Measurements from ENCODE around the gene CPNE4. TPM values are rescaled to one million over a fixed set of nuclear protein-coding genes. Genes with fewer than 3 reads are reported as not detected.

CPNE4 gene
- total and polyA plus RNA-seq, 9 of the 15 experiments (the other 6 are each of a cell fraction or from before 2014, with no cell fraction given) = not detected

- DNase-seq (ENCODE audit: extremely low read depth in 1 of 4, low spot score in 3 of 4) (no peak), ATAC-seq (no peak), FAIRE-seq (no peak)
- intact Hi-C loops (cut with micrococcal nuclease) (no loop called here), in situ Hi-C loops (cut with MboI) (no loop called here)
- TF ChIP-seq ZNF23 (CRISPR knock-in tag; IDR thresholded peaks at IDR 0.05) = no peak
- TF ChIP-seq TCF7 (IDR thresholded peaks at IDR 0.05; ENCODE audit: borderline replicate concordance) = no peak
- CTCF ChIA-PET (ENCODE audit: low intra/inter-chr PET ratio) = no interaction called here
- H3K9me1 ChIP-seq (ENCODE audit: control insufficient read depth, insufficient read depth, low read length) = no peaks in the 10 kb centered on the region
- H3K4me1 ChIP-seq (replicated peaks in 1 of 2; ENCODE audit: control insufficient read depth in 2 of 2, insufficient read depth in 2 of 2, low read length in 2 of 2) = no peaks in the 10 kb centered on the region
- no peak overlapping the region for H3K9ac ChIP-seq (ENCODE audit: insufficient read depth in 1 of 2, low read depth in 2 of 2, low read length in 2 of 2)
- no peaks in the 10 kb centered on the region for H4K20me1 ChIP-seq (replicated peaks; ENCODE audit: control insufficient read depth, insufficient read depth, low read length)
- no peaks in the 10 kb centered on the region for H3K36me3 ChIP-seq (ENCODE audit: control insufficient read depth, insufficient read depth, low read length)
- 0% methylated on average over 1 of the region's 1 CpG for WGBS (ENCODE audit: insufficient coverage, low coverage, missing lambda C conversion rate)
- no TSS peak for BruUV-seq (replicated peaks)
- no peak overlapping the region for H3K4me3 ChIP-seq
- no peaks in the 10 kb centered on the region for H3K27me3 ChIP-seq (ENCODE audit: control insufficient read depth in 2 of 2, insufficient read depth in 2 of 2, low read length in 2 of 2)
- H3K4me2 ChIP-seq (ENCODE audit: insufficient read depth, low read length) = no peak overlapping the region
- no peak overlapping the region for H2AFZ ChIP-seq (ENCODE audit: low read depth, low read length)
- POLR2A ChIA-PET = no interaction called here
- no peaks in the 10 kb centered on the region for H3K9me3 ChIP-seq (replicated peaks; ENCODE audit: control insufficient read depth, insufficient read depth, low read depth, low read length)
- no peaks in the 10 kb centered on the region for H3K79me2 ChIP-seq (ENCODE audit: control insufficient read depth, insufficient read depth, low read length)
- H3K27ac ChIP-seq (ENCODE audit: extremely low read depth, low read depth, low read length) = no peak overlapping the region
Observed at GRCh38 chr3:131608296-131608695, 426.5 kb downstream of the CPNE4 start.

GRCh38 chr3:131605916-131606315, 428.9 kb downstream of the CPNE4 start:
- Histone ChIP-seq H3K4me1 (replicated peaks in 1 of 2; ENCODE audit: control insufficient read depth in 2 of 2, insufficient read depth in 2 of 2, low read length in 2 of 2) (no peaks in the 10 kb centered on the region), H2AFZ (ENCODE audit: low read depth, low read length) (no peak overlapping the region), H3K27me3 (ENCODE audit: control insufficient read depth in 2 of 2, insufficient read depth in 2 of 2, low read length in 2 of 2) (no peaks in the 10 kb centered on the region), H3K36me3 (ENCODE audit: control insufficient read depth, insufficient read depth, low read length) (no peaks in the 10 kb centered on the region), H3K9ac (ENCODE audit: insufficient read depth in 1 of 2, low read depth in 2 of 2, low read length in 2 of 2) (no peak overlapping the region), H4K20me1 (replicated peaks; ENCODE audit: control insufficient read depth, insufficient read depth, low read length) (no peaks in the 10 kb centered on the region), H3K9me3 (replicated peaks; ENCODE audit: control insufficient read depth, insufficient read depth, low read depth, low read length) (no peaks in the 10 kb centered on the region), H3K27ac (ENCODE audit: extremely low read depth, low read depth, low read length) (no peak overlapping the region), H3K4me2 (ENCODE audit: insufficient read depth, low read length) (no peak overlapping the region), H3K9me1 (ENCODE audit: control insufficient read depth, insufficient read depth, low read length) (no peaks in the 10 kb centered on the region), H3K4me3 (no peak overlapping the region), H3K79me2 (ENCODE audit: control insufficient read depth, insufficient read depth, low read length) (no peaks in the 10 kb centered on the region)
- intact Hi-C loops (cut with micrococcal nuclease) (no loop called here), in situ Hi-C loops (cut with MboI) (no loop called here)
- ATAC-seq = no peak
- no peak for TF ChIP-seq ARID1B (IDR thresholded peaks at IDR 0.05)
- TF ChIP-seq CBFA2T2 (conservative IDR thresholded peaks at IDR 0.05) = no peak
- TF ChIP-seq ZNF175 (CRISPR knock-in tag; IDR thresholded peaks at IDR 0.05; ENCODE audit: low read depth) = no peak
- ChIA-PET CTCF (ENCODE audit: low intra/inter-chr PET ratio) (no interaction called here), POLR2A (no interaction called here)
- 0% methylated on average over 1 of the region's 2 CpGs for WGBS (ENCODE audit: insufficient coverage, low coverage, missing lambda C conversion rate)
- no peak for FAIRE-seq
- BruUV-seq (replicated peaks) = no TSS peak
- DNase-seq (ENCODE audit: extremely low read depth in 1 of 4, low spot score in 3 of 4) = no peak

Data from K562 (cell line).